Activated naive CD8-positive, alpha-beta T cell treated with anti-CD3 and anti-CD28 coated beads, Interleukin-2, amount 50 U/mL, for 24 hours (primary cell): ENCODE measurements around the gene MORF4L2.
A peak's percentile ranks its signal among the peaks of the same experiment; 100 is the strongest.
"Not testable (repeated sequence)": the region's sequence is repeated elsewhere in the genome, so short reads cannot be mapped to it uniquely, and the experiment has no call there.

Experiments
- ATAC-seq: fragments of 150-1000 bp; cut with Tn5 transposase; one replicate; pipeline ENCODE4 v1.10.0; 2021
- DNase-seq: peaks from one replicate; pipeline ENCODE4 v3.0.0; 2021
- H3K27ac Mint-ChIP-seq: one replicate; pipeline ENCODE4 v1.8.0; 2021; ENCODE audit warnings: mild to moderate bottlenecking, mixed read lengths
- H3K27me3 Mint-ChIP-seq: one replicate; pipeline ENCODE4 v1.8.0; 2021; ENCODE audit warnings: mixed read lengths
- H3K36me3 Mint-ChIP-seq: one replicate; pipeline ENCODE4 v1.8.0; 2021; ENCODE audit warnings: low read depth, mixed read lengths
- H3K4me1 Mint-ChIP-seq: one replicate; pipeline ENCODE4 v1.8.0; 2021; ENCODE audit warnings: mixed read lengths
- H3K4me3 Mint-ChIP-seq: one replicate; pipeline ENCODE4 v1.8.0; 2021; ENCODE audit warnings: mild to moderate bottlenecking, moderate library complexity, mixed read lengths
- H3K9me3 Mint-ChIP-seq: one replicate; pipeline ENCODE4 v1.8.0; 2021; ENCODE audit warnings: mixed read lengths

The MORF4L2 gene

GRCh38 chrX:103697687-103698086 lies 11.2 kb upstream of the MORF4L2 start:
- DNase-seq: no peak
- Mint-ChIP-seq H3K9me3 (no peaks in the 10 kb centered on the region), H3K27ac (no peak overlapping the region), H3K4me3 (no peak overlapping the region), H3K27me3 (no peaks in the 10 kb centered on the region), H3K36me3 (no peaks in the 10 kb centered on the region), H3K4me1 (no peaks in the 10 kb centered on the region)
- no peak for ATAC-seq

GRCh38 chrX:103691059-103691458 lies 4.6 kb upstream of the MORF4L2 start:
- no peak overlapping the region for H3K27ac Mint-ChIP-seq
- DNase-seq: no peak
- no peak overlapping the region for H3K4me3 Mint-ChIP-seq
- H3K27me3 Mint-ChIP-seq: no peaks in the 10 kb centered on the region
- no peaks in the 10 kb centered on the region for H3K9me3 Mint-ChIP-seq
- no peak for ATAC-seq
- no peaks in the 10 kb centered on the region for H3K4me1 Mint-ChIP-seq
- H3K36me3 Mint-ChIP-seq: peaks cover 3% of the 10 kb centered on the region

GRCh38 chrX:103688946-103689345 lies 2.4 kb upstream of the MORF4L2 start:
- Mint-ChIP-seq H3K36me3 (peaks cover 15% of the 10 kb centered on the region), H3K27ac (no peak overlapping the region), H3K9me3 (no peaks in the 10 kb centered on the region), H3K4me3 (no peak overlapping the region), H3K4me1 (peaks cover 6% of the 10 kb centered on the region), H3K27me3 (no peaks in the 10 kb centered on the region)
- no peak for DNase-seq
- no peak for ATAC-seq

- no peaks in the 10 kb centered on the region for H3K9me3 Mint-ChIP-seq
- DNase-seq: peak; percentile 56
- no peak overlapping the region for H3K27ac Mint-ChIP-seq
- H3K4me1 Mint-ChIP-seq: peaks cover 11% of the 10 kb centered on the region
- peaks cover 20% of the 10 kb centered on the region for H3K36me3 Mint-ChIP-seq
- no peak overlapping the region for H3K4me3 Mint-ChIP-seq
- ATAC-seq: no peak
- no peaks in the 10 kb centered on the region for H3K27me3 Mint-ChIP-seq
Observed at GRCh38 chrX:103687696-103688201, 1.2 kb upstream of the MORF4L2 start.

- no peak overlapping the region for H3K27ac Mint-ChIP-seq
- ATAC-seq (peak; percentile 58), DNase-seq (peak; percentile 83)
- H3K27me3 Mint-ChIP-seq: no peaks in the 10 kb centered on the region
- H3K4me3 Mint-ChIP-seq: no peak overlapping the region
- peaks cover 11% of the 10 kb centered on the region for H3K4me1 Mint-ChIP-seq
- H3K36me3 Mint-ChIP-seq: peaks cover 23% of the 10 kb centered on the region
- no peaks in the 10 kb centered on the region for H3K9me3 Mint-ChIP-seq
Observed at GRCh38 chrX:103687073-103687695, 685 bp upstream of the MORF4L2 start.

- DNase-seq: no peak
- Mint-ChIP-seq H3K36me3 (peaks cover 22% of the 10 kb centered on the region), H3K4me3 (no peak overlapping the region), H3K27me3 (no peaks in the 10 kb centered on the region), H3K4me1 (peaks cover 11% of the 10 kb centered on the region), H3K9me3 (no peaks in the 10 kb centered on the region), H3K27ac (peak overlapping the region; percentile 83)
- no peak for ATAC-seq
Observed at GRCh38 chrX:103685396-103685795, 1.1 kb downstream of the MORF4L2 start.

- H3K36me3 Mint-ChIP-seq: peaks cover 47% of the 10 kb centered on the region
- DNase-seq: no peak
- peaks cover 11% of the 10 kb centered on the region for H3K4me1 Mint-ChIP-seq
Observed at GRCh38 chrX:103681443-103681842, 5.1 kb downstream of the MORF4L2 start.

GRCh38 chrX:103678199-103678993 lies 8.1 kb downstream of the MORF4L2 start:
- DNase-seq (no peak), ATAC-seq (no peak)
- Mint-ChIP-seq H3K4me1 (no peaks in the 10 kb centered on the region), H3K27me3 (no peaks in the 10 kb centered on the region), H3K36me3 (peaks cover 41% of the 10 kb centered on the region), H3K27ac (no peak overlapping the region), H3K4me3 (no peak overlapping the region), H3K9me3 (no peaks in the 10 kb centered on the region)

More at GRCh38 chrX:103681443-103681842, 5.1 kb downstream of the MORF4L2 start:
- Mint-ChIP-seq H3K4me3 (no peak overlapping the region), H3K9me3 (no peaks in the 10 kb centered on the region), H3K27me3 (no peaks in the 10 kb centered on the region), H3K27ac (no peak overlapping the region)
- no peak for ATAC-seq

- Mint-ChIP-seq H3K36me3 (peaks cover 36% of the 10 kb centered on the region), H3K27ac (no peak overlapping the region), H3K4me1 (no peaks in the 10 kb centered on the region), H3K9me3 (no peaks in the 10 kb centered on the region), H3K4me3 (no peak overlapping the region), H3K27me3 (no peaks in the 10 kb centered on the region)
- DNase-seq: no peak
- no peak for ATAC-seq
Observed at GRCh38 chrX:103674531-103675454, 11.7 kb downstream of the MORF4L2 start.

GRCh38 chrX:103669745-103670144 lies 16.8 kb downstream of the MORF4L2 start:
- H3K4me1 Mint-ChIP-seq: no peaks in the 10 kb centered on the region
- no peak overlapping the region for H3K4me3 Mint-ChIP-seq
- no peak overlapping the region for H3K27ac Mint-ChIP-seq
- no peak for ATAC-seq
- no peak for DNase-seq
- no peaks in the 10 kb centered on the region for H3K27me3 Mint-ChIP-seq
- H3K9me3 Mint-ChIP-seq: no peaks in the 10 kb centered on the region
- H3K36me3 Mint-ChIP-seq: no peaks in the 10 kb centered on the region

GRCh38 chrX:103666202-103667107 lies 20.0 kb downstream of the MORF4L2 start:
- no peaks in the 10 kb centered on the region for H3K4me1 Mint-ChIP-seq
- H3K27ac Mint-ChIP-seq: no peak overlapping the region
- no peaks in the 10 kb centered on the region for H3K36me3 Mint-ChIP-seq
- no peaks in the 10 kb centered on the region for H3K9me3 Mint-ChIP-seq
- H3K27me3 Mint-ChIP-seq: peaks cover 9% of the 10 kb centered on the region
- ATAC-seq (no peak), DNase-seq (no peak)
- H3K4me3 Mint-ChIP-seq: no peak overlapping the region

- H3K9me3 Mint-ChIP-seq: no peaks in the 10 kb centered on the region
- ATAC-seq (no peak), DNase-seq (no peak)
- no peaks in the 10 kb centered on the region for H3K36me3 Mint-ChIP-seq
- no peaks in the 10 kb centered on the region for H3K4me1 Mint-ChIP-seq
- no peak overlapping the region for H3K27ac Mint-ChIP-seq
- no peak overlapping the region for H3K4me3 Mint-ChIP-seq
- H3K27me3 Mint-ChIP-seq: peaks cover 9% of the 10 kb centered on the region
Observed at GRCh38 chrX:103663981-103664762, 22.3 kb downstream of the MORF4L2 start.

GRCh38 chrX:103659460-103659859 lies 27.0 kb downstream of the MORF4L2 start:
- H3K4me1 Mint-ChIP-seq, H3K4me3 Mint-ChIP-seq, ATAC-seq, H3K27me3 Mint-ChIP-seq, DNase-seq, H3K27ac Mint-ChIP-seq, H3K36me3 Mint-ChIP-seq, H3K9me3 Mint-ChIP-seq: not testable (repeated sequence)
